ENCODE data around the gene RAI14. TPM values are rescaled to one million over a fixed set of nuclear protein-coding genes. Genes with fewer than 3 reads are reported as not detected.
A peak's percentile ranks its signal among the peaks of the same experiment; 100 is the strongest.

Gene RAI14
- total and polyA plus RNA-seq, 2 donors (not counting 3 experiments of a cell fraction or from before 2014, with no cell fraction given) = 114 to 369 TPM

DNA sequence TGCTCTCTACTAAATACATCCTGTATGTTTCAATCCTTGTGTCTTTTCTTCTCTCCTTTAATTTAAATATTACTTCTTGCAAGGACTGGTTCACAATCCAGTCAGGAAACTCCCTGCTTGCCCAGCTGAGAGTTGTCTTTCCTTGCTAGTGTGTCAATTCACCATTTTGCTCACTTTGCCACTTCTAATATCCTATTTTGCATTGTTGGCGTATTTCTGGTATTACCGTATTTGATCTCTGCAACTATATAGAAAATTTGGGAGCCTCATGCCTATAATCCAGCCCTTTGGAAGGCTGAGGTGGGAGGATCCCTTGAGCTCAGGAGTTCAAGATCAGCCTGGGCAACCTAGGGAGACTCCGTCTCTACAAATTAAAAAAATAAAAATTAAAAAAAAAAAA, 92.3 kb downstream of the RAI14 start:
- no peak overlapping the region for H3K4me3 ChIP-seq (replicated peaks in 1 of 3; ENCODE audit: insufficient read depth in 1 of 3, low read depth in 1 of 3, low read length in 3 of 3)
- intact Hi-C loops (cut with micrococcal nuclease) (no loop called here), dilution Hi-C loops (cut with MboI; ENCODE audit: extremely low pct_ligation_motif_present, low sequenced_read_pairs) (no loop called here)
- FAIRE-seq (no peak), DNase-seq (ENCODE audit: low read depth, low spot score) (no peak)
- H3K27me3 ChIP-seq (ENCODE audit: control insufficient read depth in 2 of 2, insufficient read depth in 2 of 2, low read length in 2 of 2) = no peaks in the 10 kb centered on the region
- H3K79me2 ChIP-seq (ENCODE audit: control insufficient read depth, insufficient read depth, low read length) = peaks cover 91% of the 10 kb centered on the region
- H3K9ac ChIP-seq (replicated peaks; ENCODE audit: extremely low read depth, insufficient read depth, low read length) = no peak overlapping the region
- no peak for TF ChIP-seq EZH2 (IDR thresholded peaks at IDR 0.05; ENCODE audit: borderline replicate concordance, low read depth, low read length, severe bottlenecking)
- TF ChIP-seq, protein P1, sequence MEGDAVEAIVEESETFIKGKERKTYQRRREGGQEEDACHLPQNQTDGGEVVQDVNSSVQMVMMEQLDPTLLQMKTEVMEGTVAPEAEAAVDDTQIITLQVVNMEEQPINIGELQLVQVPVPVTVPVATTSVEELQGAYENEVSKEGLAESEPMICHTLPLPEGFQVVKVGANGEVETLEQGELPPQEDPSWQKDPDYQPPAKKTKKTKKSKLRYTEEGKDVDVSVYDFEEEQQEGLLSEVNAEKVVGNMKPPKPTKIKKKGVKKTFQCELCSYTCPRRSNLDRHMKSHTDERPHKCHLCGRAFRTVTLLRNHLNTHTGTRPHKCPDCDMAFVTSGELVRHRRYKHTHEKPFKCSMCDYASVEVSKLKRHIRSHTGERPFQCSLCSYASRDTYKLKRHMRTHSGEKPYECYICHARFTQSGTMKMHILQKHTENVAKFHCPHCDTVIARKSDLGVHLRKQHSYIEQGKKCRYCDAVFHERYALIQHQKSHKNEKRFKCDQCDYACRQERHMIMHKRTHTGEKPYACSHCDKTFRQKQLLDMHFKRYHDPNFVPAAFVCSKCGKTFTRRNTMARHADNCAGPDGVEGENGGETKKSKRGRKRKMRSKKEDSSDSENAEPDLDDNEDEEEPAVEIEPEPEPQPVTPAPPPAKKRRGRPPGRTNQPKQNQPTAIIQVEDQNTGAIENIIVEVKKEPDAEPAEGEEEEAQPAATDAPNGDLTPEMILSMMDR (IDR thresholded peaks at IDR 0.05; ENCODE audit: extremely low read depth in 1 of 2, insufficient read depth in 1 of 2, low read depth in 1 of 2, low read length in 2 of 2) = no peak
- CTCF ChIA-PET = no interaction called here
- no peak overlapping the region for H2AFZ ChIP-seq (ENCODE audit: low read depth, low read length)
- peaks cover 3% of the 10 kb centered on the region for H4K20me1 ChIP-seq (replicated peaks; ENCODE audit: control insufficient read depth, extremely low read depth, insufficient read depth, low read length)
- no TSS peak for BruUV-seq (replicated peaks)
- no peak overlapping the region for H3K27ac ChIP-seq (ENCODE audit: insufficient read depth, low read depth, low read length)
- POLR2A ChIA-PET = no interaction called here
- H3K36me3 ChIP-seq (ENCODE audit: control insufficient read depth in 2 of 2, extremely low read depth in 1 of 2, insufficient read depth in 2 of 2, low read length in 2 of 2) = peaks cover 3 to 7% of the 10 kb centered on the region in 2 experiments
- no peak overlapping the region for H3K4me2 ChIP-seq (ENCODE audit: insufficient read depth, low read length)
- H3K9me3 ChIP-seq (replicated peaks; ENCODE audit: control insufficient read depth, insufficient read depth, low read length) = no peaks in the 10 kb centered on the region
- no peaks in the 10 kb centered on the region for H3K4me1 ChIP-seq (ENCODE audit: control insufficient read depth, extremely low read depth, insufficient read depth, low read length)
- no peaks in the 10 kb centered on the region for H3K9me1 ChIP-seq (replicated peaks; ENCODE audit: control insufficient read depth, extremely low read depth, insufficient read depth, low read length)

- intact Hi-C loops (cut with micrococcal nuclease) (no loop called here), dilution Hi-C loops (cut with MboI; ENCODE audit: extremely low pct_ligation_motif_present, low sequenced_read_pairs) (no loop called here)
- peak; percentile 1 for TF ChIP-seq POLR2AphosphoS5 (IDR thresholded peaks at IDR 0.05; ENCODE audit: insufficient read depth, low read depth, low read length)
- TF ChIP-seq MAX (IDR thresholded peaks at IDR 0.05; ENCODE audit: insufficient read depth, insufficient read length) = no peak
- no peaks in the 10 kb centered on the region for H3K4me1 ChIP-seq (ENCODE audit: control insufficient read depth, extremely low read depth, insufficient read depth, low read length)
- H2AFZ ChIP-seq (ENCODE audit: low read depth, low read length) = no peak overlapping the region
- H3K9me1 ChIP-seq (replicated peaks; ENCODE audit: control insufficient read depth, extremely low read depth, insufficient read depth, low read length) = no peaks in the 10 kb centered on the region
- FAIRE-seq = no peak
- H3K9me3 ChIP-seq (replicated peaks; ENCODE audit: control insufficient read depth, insufficient read depth, low read length) = no peaks in the 10 kb centered on the region
- H3K27ac ChIP-seq (ENCODE audit: insufficient read depth, low read depth, low read length) = no peak overlapping the region
- POLR2A ChIA-PET = no interaction called here
- H4K20me1 ChIP-seq (replicated peaks; ENCODE audit: control insufficient read depth, extremely low read depth, insufficient read depth, low read length) = peaks cover 3% of the 10 kb centered on the region
- H3K9ac ChIP-seq (replicated peaks; ENCODE audit: extremely low read depth, insufficient read depth, low read length) = no peak overlapping the region
- CTCF ChIA-PET = no interaction called here
- no TSS peak for BruUV-seq (replicated peaks)
- peaks cover 3 to 7% of the 10 kb centered on the region in 2 experiments for H3K36me3 ChIP-seq (ENCODE audit: control insufficient read depth in 2 of 2, extremely low read depth in 1 of 2, insufficient read depth in 2 of 2, low read length in 2 of 2)
- no peak overlapping the region for H3K4me3 ChIP-seq (replicated peaks in 1 of 3; ENCODE audit: insufficient read depth in 1 of 3, low read depth in 1 of 3, low read length in 3 of 3)
- H3K79me2 ChIP-seq (ENCODE audit: control insufficient read depth, insufficient read depth, low read length) = peaks cover 87% of the 10 kb centered on the region
- no peaks in the 10 kb centered on the region for H3K27me3 ChIP-seq (ENCODE audit: control insufficient read depth in 2 of 2, insufficient read depth in 2 of 2, low read length in 2 of 2)
- DNase-seq (ENCODE audit: low read depth, low spot score) = no peak
- H3K4me2 ChIP-seq (ENCODE audit: insufficient read depth, low read length) = no peak overlapping the region
Measured at GRCh38 chr5:34749431-34749873, 93.3 kb downstream of the RAI14 start.

All from endothelial cell of umbilical vein (primary cell).